Coronary artery (tissue), 2 donors: ENCODE data around the gene NOM1.
A peak's percentile ranks its signal among the peaks of the same experiment; 100 is the strongest.

Source experiments
- DNase-seq: peaks from one replicate; pipeline ENCODE4 v3.0.0-alpha.2; 2017; ENCODE audit warnings: low spot score
- H3K27ac ChIP-seq, 2 donors: fragments of 200-600 bp; sonication (generic); one replicate each; pipeline ENCODE4 v1.5.1; 2016 to 2019
- H3K4me3 ChIP-seq: fragments of 200-600 bp; sonication (generic); 2 replicates; pipeline ENCODE4 v1.5.1; 2016; ENCODE audit warnings: mild to moderate bottlenecking, moderate library complexity
- TF ChIP-seq, protein P1 (sequence below): fragments of 200-600 bp; sonication (generic); IDR thresholded peaks from one replicate; pipeline ENCODE4 v1.5.1; 2019; ENCODE audit warnings: antibody characterized with exemption

The NOM1 gene

DNA sequence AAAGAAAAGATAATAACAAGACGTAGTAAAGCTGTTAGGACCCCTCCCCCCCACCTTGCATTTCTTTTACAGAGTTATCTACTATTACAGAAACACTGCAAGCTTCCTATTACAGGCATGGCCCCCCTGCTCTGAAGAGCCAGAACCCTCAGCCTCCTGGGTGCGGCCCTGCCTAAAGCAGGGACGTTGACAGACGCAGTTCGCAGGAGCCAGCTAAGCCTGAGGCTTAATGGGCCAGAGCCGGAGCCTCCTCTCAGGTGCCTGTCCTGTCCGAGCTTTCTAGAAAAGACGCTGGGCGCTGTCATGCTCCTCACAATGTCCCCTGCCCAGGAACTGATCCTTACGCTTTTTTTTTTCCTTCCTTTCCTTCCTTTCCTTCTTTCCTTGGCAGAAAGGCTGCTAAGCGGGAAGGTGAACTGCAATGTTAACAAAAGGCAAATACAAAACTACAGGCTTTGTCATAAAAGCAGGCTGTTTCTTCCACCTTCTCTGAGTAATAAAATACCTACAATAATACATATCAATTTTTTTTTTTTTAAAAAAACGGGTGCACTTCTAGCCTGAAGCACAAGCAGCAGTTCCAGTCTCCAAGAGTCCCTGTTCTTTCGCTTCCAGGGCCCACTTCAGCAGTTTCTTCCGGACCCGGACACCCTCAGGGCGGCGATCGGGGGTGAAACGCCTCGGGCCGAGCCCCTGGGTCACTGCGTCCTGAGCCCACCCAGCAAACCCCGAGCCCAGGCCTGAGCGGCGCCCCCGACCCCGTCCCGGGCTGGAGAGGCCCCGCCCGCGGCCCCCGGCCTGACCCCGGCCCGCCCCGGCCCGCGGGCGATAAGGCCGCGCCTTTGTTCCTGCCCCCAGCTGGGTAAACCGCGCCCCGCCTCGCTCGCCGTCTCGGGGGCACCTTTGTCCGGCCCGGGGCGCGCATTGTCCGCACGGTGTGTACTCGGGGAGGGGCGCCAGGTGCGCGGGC, 49.8 kb downstream of the NOM1 start:
- TF ChIP-seq, protein P1, sequence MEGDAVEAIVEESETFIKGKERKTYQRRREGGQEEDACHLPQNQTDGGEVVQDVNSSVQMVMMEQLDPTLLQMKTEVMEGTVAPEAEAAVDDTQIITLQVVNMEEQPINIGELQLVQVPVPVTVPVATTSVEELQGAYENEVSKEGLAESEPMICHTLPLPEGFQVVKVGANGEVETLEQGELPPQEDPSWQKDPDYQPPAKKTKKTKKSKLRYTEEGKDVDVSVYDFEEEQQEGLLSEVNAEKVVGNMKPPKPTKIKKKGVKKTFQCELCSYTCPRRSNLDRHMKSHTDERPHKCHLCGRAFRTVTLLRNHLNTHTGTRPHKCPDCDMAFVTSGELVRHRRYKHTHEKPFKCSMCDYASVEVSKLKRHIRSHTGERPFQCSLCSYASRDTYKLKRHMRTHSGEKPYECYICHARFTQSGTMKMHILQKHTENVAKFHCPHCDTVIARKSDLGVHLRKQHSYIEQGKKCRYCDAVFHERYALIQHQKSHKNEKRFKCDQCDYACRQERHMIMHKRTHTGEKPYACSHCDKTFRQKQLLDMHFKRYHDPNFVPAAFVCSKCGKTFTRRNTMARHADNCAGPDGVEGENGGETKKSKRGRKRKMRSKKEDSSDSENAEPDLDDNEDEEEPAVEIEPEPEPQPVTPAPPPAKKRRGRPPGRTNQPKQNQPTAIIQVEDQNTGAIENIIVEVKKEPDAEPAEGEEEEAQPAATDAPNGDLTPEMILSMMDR = no peak
- DNase-seq = peak; percentile 60
- peak overlapping the region; percentile 67 for H3K4me3 ChIP-seq
- H3K27ac ChIP-seq = no peak overlapping the region

DNA sequence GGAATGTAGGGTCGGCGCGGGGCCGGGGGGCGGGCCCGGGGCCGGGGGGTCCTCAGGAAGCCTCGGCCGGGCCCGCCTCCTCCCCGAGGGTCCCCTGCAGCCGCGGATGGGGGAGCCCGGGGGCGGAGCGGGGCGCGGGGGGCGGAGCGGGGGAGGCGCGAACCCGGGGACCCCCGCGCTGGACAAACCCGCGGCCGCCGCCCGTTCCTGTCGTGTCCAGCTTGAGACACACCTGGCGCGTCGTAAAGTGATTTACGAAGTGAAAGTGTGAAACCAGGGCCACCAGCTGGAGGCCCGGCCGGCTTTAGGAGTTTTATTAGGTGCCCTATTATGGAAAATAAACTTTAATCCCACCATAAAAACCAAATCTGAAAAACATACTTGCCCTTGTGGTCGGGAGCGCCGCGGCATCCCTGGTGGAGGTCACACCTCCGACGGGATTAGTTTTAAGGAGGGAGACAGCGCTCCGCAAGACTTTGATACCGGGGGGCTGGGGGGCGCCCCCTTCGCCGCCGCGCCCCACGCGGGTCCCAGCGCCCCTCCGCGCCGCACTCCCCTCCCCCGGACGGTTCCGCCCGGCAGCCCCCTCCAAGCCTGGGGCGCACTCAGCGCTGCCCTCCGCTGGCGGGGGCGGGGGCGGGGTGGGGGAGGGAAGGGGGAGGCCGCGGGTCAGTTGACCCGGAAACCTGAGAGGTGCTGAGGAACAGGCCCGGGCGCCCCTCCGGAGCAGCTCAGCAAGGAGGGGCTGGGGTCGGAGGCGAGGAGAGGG, 50.6 kb downstream of the NOM1 start:
- no peak overlapping the region for H3K27ac ChIP-seq
- peak overlapping the region; percentile 67 for H3K4me3 ChIP-seq
- TF ChIP-seq, protein P1 = no peak
- peak; percentile 33 for DNase-seq

DNA sequence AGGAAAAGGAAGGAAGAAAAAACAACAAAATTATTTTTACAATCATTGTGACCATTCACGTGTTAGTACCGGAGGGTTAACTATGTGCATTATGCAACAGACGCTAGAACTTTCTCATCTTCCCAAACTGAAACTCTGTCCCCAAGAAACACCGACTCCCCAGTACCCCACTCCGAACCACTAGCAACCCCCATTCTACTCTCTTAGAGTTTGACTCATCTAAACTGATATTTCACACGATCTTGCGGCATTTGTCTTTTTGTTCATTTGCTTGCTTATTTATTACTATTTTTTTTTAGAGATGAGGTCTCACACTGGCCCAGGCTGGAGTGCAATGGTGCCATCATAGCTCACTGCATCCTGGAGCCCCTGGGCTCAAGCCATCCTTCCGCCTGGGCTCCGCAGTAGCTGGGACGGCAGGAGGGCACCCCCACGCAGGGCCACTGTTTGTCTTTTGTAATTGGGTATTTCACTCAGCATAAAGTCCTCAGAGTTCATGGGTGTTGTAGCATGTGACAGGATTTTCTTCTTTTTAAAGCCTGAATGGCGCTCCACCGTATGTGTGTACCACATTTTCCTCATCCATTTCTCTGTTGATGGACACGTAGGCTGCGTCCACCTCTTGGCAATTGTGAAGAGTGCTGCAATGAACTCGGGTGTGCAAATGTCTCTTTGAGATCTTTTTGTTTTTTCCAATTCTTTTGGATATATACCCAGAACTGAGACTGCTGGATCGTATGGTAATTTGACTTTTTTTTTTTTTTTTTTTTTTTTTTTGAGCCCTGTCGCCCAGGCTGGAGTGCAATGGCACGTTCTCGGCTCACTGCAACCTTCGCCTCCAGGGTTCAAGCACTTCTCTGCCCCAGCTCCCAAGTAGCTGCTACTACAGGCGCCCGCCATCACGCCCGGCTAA, 51.5 kb downstream of the NOM1 start:
- DNase-seq = peak; percentile 17
- TF ChIP-seq, protein P1 = no peak
- Histone ChIP-seq H3K27ac (no peak overlapping the region), H3K4me3 (peak overlapping the region; percentile 67)

DNA sequence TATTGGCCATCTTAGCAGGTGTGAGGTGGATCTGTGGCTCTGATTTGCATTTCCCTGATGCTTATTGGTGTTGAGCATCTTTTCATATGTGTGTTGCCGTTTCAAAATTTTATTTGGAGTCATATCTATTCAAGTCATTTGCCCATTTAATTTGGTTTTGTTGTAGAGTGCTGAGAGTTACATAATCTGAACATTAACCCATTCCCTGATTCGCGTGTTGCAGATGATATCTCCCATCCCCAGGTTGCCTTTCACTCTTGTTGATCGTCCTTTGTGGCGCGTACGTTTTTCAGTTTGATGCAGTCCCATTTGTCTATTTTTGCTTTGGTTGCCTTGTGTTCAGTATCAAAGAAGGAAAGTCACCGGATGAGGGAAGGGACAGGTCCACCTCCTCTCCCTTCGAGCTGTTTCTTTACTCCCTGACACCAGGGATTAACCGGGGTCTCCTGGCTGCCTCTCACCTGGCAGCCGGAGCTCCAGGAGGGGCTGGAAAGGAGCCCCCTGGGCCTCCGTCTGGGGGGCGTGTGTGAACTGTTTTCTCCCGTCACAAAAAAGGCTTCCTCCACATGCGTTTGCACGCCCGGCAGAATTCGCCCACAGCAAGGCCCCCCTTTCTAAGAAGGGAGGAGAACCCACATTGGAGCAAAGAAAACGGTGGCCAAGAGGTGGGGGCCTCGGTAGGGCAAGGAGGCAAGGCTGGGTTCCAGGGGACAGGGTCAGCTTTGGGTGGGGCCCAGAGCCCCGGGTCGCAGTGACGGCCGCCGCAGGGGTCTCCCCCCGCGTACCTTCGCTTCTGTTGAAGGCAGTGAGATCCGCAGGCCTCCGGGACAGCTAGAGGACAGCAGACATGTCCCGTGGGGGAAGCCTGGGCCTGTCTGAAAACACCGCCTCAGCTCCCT, 52.7 kb downstream of the NOM1 start:
- Histone ChIP-seq H3K4me3 (peak overlapping the region; percentile 3), H3K27ac (no peak overlapping the region)
- peak; percentile 59 for DNase-seq
- TF ChIP-seq, protein P1 = no peak

DNA sequence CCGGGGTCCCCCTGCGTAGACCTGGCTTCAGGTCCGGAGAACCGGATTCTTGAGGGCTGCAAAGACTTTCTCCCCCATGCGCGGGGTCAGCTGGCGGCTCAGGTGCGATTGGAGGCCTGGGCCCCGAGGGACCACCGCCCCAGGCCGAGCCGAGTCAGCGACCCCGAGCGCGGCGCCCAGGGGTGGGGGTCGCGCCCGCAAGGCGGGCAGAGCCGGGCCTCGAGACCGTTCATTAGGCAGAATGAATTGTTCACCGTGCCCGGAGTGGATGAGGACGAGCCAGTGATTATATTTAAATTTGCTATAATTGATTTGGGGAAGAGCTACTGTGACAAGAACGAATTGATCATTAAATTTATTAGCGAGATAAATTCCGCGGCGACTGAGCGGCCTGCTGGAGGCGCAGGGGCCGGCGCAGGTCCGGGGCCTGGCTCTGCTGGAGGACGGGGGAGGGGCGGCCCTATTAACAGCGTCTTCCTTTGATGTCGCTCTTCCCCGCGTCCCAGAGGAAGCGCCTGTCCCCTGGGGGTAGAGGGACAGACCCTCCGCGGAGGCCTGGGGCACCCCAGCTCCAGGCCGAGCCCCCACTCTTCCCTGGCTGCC, 53.4 kb downstream of the NOM1 start:
- TF ChIP-seq, protein P1 = no peak
- peak; percentile 33 for DNase-seq
- peak overlapping the region; percentile 3 for H3K4me3 ChIP-seq
- no peak overlapping the region for H3K27ac ChIP-seq
